HG03039 (cell line): ENCODE results near the gene FAM174B.

Experiments used
- ATAC-seq: cut with Tn5 transposase; IDR thresholded peaks from one replicate; pipeline ENCODE4 v1.9.1; 2021; ENCODE audit warnings: mild to moderate bottlenecking, moderate library complexity; ENCODE audit not compliant: unreplicated experiment

Gene FAM174B

DNA sequence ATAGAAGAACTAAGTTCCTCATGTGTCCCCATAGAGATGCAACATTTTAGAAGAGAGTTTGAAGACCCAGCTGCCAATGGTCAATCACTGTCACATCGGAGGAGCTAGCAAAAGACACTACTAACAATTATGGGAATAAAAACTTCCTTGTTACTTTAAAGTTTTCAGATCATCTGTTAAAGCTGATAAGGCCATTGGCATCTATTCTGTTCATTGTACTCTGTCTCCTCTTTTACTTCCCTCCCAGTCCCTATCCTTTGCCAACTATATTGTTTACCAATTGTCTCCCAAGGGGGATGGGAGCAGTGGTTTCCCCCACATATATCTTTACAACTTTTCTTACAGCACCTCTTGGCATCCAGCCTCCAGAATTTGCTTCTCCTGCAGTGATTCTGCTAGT lies 81.0 kb downstream of the FAM174B start:
- no peak for ATAC-seq

DNA sequence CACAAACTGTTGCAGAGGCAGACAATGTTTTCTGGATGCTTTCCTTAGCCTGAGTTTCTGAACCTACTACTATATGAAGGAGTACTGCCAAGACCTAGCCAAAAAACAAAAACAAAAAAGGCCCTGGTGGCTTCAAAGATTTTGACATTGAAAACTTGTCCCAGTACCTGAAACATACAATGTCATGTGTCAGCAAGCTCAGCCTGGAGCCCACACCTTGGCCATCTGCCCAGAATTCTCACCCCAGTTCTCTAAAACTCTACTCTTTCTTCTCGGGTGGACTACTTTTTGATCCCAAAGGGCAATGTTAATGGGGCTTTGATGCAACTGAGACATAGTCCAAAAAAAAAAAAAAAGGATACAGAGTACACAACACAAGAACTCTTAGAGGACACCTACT lies 81.4 kb downstream of the FAM174B start:
- ATAC-seq, result no peak

GRCh38 chr15:92571824-92572223 lies 83.8 kb downstream of the FAM174B start:
- no peak for ATAC-seq

GRCh38 chr15:92570391-92570790 lies 85.2 kb downstream of the FAM174B start:
- ATAC-seq, result no peak

- ATAC-seq, result no peak
These were observed 85.8 kb downstream of the FAM174B start for GRCh38 chr15:92569778-92570177.
